Measurements from ENCODE around the gene ASTN1.

ASTN1 gene

DNA sequence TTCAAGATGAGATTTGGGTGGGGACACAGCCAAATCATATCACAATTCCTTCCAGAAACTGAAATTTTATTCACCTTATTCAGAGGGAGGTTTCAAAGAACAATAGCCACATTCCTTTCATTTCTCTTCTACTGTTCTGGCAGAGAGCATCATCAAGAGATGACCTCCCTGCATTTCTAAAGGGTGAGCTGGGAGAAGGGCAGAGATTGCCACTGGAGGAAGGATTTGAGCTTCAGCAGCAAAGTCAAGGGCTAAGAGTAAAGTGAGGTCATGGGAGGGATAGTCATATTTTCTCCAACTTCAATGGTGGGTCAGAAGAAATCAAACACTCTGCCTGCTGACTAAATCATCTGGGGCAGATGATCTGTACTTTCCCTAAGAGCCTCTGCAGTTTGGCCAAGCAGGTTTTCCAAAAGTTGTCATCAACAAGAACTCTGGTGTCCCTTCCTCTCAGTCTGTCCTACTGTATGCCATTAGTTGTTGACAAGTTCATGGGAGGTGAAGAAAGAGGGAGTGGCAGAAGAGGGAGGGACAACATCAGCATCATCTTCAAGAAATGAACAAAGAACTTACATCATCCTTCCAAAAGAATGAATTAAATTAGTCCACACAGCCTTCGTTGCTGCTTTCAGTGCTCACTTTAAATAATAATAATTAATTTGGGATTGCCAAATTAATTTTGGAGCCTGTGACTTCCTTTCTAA is 298.3 kb downstream of the ASTN1 start:
- TF ChIP-seq, protein P1, sequence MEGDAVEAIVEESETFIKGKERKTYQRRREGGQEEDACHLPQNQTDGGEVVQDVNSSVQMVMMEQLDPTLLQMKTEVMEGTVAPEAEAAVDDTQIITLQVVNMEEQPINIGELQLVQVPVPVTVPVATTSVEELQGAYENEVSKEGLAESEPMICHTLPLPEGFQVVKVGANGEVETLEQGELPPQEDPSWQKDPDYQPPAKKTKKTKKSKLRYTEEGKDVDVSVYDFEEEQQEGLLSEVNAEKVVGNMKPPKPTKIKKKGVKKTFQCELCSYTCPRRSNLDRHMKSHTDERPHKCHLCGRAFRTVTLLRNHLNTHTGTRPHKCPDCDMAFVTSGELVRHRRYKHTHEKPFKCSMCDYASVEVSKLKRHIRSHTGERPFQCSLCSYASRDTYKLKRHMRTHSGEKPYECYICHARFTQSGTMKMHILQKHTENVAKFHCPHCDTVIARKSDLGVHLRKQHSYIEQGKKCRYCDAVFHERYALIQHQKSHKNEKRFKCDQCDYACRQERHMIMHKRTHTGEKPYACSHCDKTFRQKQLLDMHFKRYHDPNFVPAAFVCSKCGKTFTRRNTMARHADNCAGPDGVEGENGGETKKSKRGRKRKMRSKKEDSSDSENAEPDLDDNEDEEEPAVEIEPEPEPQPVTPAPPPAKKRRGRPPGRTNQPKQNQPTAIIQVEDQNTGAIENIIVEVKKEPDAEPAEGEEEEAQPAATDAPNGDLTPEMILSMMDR (IDR thresholded peaks at IDR 0.05; ENCODE audit: low read depth, low read length, missing control alignments): no peak
- Histone ChIP-seq H3K4me3 (ENCODE audit: low read depth, low read length) (no peak overlapping the region), H3K27me3 (replicated peaks) (no peaks in the 10 kb centered on the region), H3K27ac (no peak overlapping the region), H3K36me3 (replicated peaks) (no peaks in the 10 kb centered on the region)
- no peak for DNase-seq
- in situ Hi-C loops (cut with HindIII; ENCODE audit: low pct_ligation_motif_present, low sequenced_read_pairs): no loop called here

DNA sequence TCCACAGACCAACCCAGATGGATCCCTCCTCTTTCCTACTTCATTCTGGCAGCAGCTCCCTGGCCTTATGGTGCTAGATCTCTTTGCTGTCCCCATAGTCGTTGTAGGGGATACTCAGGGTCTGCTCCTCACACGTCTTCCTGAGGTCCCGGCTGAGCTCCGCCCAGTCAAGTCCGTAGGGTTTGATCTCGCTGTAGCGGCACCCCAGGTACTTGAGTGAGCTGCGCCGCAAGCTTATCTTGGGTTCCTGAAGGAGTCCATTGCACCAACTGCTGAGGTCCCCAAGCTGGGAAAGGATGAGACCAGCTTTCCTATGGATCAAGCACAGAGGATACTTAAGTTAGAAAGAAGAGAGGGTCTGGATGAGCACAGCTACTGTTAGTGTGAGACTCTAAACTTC is 300.3 kb downstream of the ASTN1 start:
- H3K27me3 ChIP-seq (replicated peaks): no peaks in the 10 kb centered on the region
- H3K36me3 ChIP-seq (replicated peaks): no peaks in the 10 kb centered on the region
- DNase-seq: no peak
- in situ Hi-C loops (cut with HindIII; ENCODE audit: low pct_ligation_motif_present, low sequenced_read_pairs): no loop called here
- H3K4me3 ChIP-seq (ENCODE audit: low read depth, low read length): no peak overlapping the region
- no peak overlapping the region for H3K27ac ChIP-seq
- TF ChIP-seq, protein P1 (IDR thresholded peaks at IDR 0.05; ENCODE audit: low read depth, low read length, missing control alignments): no peak

DNA sequence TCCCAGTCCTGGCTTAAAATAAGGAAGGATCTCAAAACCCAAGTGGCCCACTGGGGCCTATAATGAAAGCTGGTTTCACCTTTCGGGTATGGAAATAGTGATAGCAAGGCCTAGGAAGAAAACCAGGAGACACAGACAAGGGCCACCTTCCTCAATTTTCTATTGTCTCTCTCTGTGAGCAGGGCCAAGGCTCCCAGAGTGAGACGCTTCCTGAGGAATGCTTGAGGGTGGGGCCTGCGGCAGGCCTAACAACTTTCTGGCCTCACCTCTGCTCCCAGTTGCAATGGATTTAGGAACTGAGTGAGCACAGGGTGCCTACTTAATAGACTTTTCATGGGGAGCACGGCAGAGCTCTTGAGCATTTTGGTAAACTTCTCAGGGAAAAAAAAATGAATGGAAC is 300.9 kb downstream of the ASTN1 start:
- Histone ChIP-seq H3K27ac (no peak overlapping the region), H3K4me3 (ENCODE audit: low read depth, low read length) (no peak overlapping the region), H3K36me3 (replicated peaks) (no peaks in the 10 kb centered on the region), H3K27me3 (replicated peaks) (no peaks in the 10 kb centered on the region)
- DNase-seq: no peak
- in situ Hi-C loops (cut with HindIII; ENCODE audit: low pct_ligation_motif_present, low sequenced_read_pairs): no loop called here
- TF ChIP-seq, protein P1 (IDR thresholded peaks at IDR 0.05; ENCODE audit: low read depth, low read length, missing control alignments): no peak

DNA sequence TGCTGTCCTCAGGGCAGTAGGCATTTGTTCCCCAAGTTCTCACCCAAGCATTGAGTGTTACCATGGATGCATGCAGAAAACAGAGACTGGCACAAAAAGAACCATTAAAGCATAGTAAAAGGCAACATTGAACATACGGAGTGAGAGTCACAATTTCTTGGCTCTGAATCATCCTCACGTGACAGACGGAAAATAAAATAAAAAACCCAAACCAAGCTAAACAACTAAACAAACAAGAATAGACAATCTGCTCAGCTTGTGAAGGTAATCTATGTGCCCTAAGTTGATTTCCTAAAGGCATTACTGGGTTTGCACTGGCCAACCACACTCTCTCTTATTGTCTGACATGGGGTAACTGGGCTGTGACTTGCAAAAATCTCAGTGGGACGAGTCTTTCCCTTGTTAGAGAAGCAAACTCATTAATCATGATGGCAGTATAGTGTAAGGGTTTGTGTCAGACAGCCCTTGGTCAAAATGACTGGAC is 306.0 kb downstream of the ASTN1 start:
- TF ChIP-seq, protein P1 (IDR thresholded peaks at IDR 0.05; ENCODE audit: low read depth, low read length, missing control alignments): no peak
- no peak for DNase-seq
- in situ Hi-C loops (cut with HindIII; ENCODE audit: low pct_ligation_motif_present, low sequenced_read_pairs): no loop called here
- Histone ChIP-seq H3K27me3 (replicated peaks) (no peaks in the 10 kb centered on the region), H3K27ac (no peak overlapping the region), H3K4me3 (ENCODE audit: low read depth, low read length) (no peak overlapping the region), H3K36me3 (replicated peaks) (no peaks in the 10 kb centered on the region)

DNA sequence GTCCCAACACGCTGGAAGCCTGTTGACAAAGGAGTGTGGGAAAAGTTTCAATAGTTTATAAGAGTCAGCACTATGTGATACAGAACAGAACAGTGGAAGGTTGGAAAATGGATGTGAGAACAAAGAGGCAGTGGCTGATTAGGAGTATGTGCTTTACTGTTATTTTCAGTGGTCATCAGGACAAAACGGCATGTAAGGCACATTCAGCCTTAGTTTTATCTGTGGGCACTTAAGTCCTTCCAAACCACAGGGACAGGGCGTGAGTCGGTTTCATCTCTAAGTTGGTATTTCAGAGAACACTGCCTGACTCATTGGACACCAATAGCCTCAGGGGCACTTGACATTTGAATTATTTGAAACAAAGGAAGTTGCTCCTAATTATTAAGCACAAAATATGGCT is 306.9 kb downstream of the ASTN1 start:
- Histone ChIP-seq H3K4me3 (ENCODE audit: low read depth, low read length) (no peak overlapping the region), H3K27ac (no peak overlapping the region), H3K27me3 (replicated peaks) (no peaks in the 10 kb centered on the region), H3K36me3 (replicated peaks) (no peaks in the 10 kb centered on the region)
- in situ Hi-C loops (cut with HindIII; ENCODE audit: low pct_ligation_motif_present, low sequenced_read_pairs): no loop called here
- TF ChIP-seq, protein P1 (IDR thresholded peaks at IDR 0.05; ENCODE audit: low read depth, low read length, missing control alignments): no peak
- DNase-seq: no peak

All from brain microvascular endothelial cell (primary cell).